Measurements from ENCODE around the gene C2CD3. TPM values are rescaled to one million over a fixed set of nuclear protein-coding genes. Genes with fewer than 3 reads are reported as not detected.

The C2CD3 gene
- total RNA-seq, 1 experiment from 2014 or later: 22.0 TPM

DNA sequence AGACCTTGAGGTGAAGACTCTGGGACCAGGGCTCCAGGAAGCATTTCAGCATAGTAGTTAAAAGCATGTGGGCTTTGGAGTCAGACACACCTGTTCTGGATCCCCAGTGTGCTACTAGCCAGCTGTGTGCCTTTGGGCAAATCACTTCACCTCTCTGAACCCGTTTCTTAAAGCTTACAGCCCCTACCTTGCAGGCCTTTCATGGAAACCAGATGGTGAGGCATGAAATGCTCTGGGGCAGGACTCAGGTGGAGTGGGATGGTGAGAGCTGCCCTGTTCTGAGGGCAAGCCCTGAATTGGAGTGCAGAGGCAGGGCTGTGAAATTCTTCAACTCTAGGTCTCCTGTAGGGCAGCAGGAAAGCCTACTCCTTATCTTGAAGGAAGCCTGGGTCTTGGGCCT is 198.6 kb downstream of the C2CD3 start:
- DNase-seq: no peak
- peaks cover 0 to 5% of the 10 kb centered on the region in 2 experiments; a peak in 1 of 4 replicates for H3K4me1 Mint-ChIP-seq
- no peaks in the 10 kb centered on the region for H3K9me3 ChIP-seq (ENCODE audit: control insufficient read depth, low read depth, low read length)
- no peak overlapping the region for H3K4ac ChIP-seq (ENCODE audit: low read depth, low read length)
- no peak overlapping the region for H2AFZ ChIP-seq (ENCODE audit: low read length)
- no peak overlapping the region for H2BK5ac ChIP-seq (ENCODE audit: insufficient read length, low read length)
- H2BK120ac ChIP-seq (ENCODE audit: low read depth, low read length, poor library complexity, severe bottlenecking): no peak overlapping the region
- TF ChIP-seq, protein P1, sequence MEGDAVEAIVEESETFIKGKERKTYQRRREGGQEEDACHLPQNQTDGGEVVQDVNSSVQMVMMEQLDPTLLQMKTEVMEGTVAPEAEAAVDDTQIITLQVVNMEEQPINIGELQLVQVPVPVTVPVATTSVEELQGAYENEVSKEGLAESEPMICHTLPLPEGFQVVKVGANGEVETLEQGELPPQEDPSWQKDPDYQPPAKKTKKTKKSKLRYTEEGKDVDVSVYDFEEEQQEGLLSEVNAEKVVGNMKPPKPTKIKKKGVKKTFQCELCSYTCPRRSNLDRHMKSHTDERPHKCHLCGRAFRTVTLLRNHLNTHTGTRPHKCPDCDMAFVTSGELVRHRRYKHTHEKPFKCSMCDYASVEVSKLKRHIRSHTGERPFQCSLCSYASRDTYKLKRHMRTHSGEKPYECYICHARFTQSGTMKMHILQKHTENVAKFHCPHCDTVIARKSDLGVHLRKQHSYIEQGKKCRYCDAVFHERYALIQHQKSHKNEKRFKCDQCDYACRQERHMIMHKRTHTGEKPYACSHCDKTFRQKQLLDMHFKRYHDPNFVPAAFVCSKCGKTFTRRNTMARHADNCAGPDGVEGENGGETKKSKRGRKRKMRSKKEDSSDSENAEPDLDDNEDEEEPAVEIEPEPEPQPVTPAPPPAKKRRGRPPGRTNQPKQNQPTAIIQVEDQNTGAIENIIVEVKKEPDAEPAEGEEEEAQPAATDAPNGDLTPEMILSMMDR (conservative IDR thresholded peaks at IDR 0.05): no peak
- no peak overlapping the region for H2BK12ac ChIP-seq (ENCODE audit: insufficient read length, low read depth, low read length)
- H3T11ph ChIP-seq (ENCODE audit: low read length): no peak overlapping the region
- no peak overlapping the region for H3K9ac ChIP-seq (ENCODE audit: extremely low read depth, insufficient read length, low read length)
- H3K14ac ChIP-seq (ENCODE audit: insufficient read depth, low read length): no peak overlapping the region
- no peaks in the 10 kb centered on the region for H3K79me1 ChIP-seq (ENCODE audit: insufficient read depth, low read depth, low read length, poor library complexity, severe bottlenecking)
- H2BK15ac ChIP-seq (ENCODE audit: low read depth, low read length): no peak overlapping the region
- no peak overlapping the region for H3K56ac ChIP-seq (ENCODE audit: insufficient read length, low read depth, low read length)
- H3K79me2 ChIP-seq (ENCODE audit: insufficient read depth, low read length): no peaks in the 10 kb centered on the region
- H2AK5ac ChIP-seq (ENCODE audit: insufficient read length, low read length): no peak overlapping the region
- peaks cover 2% of the 10 kb centered on the region for H3K27me3 Mint-ChIP-seq (ENCODE audit: low read depth)
- H3K4me1 ChIP-seq (ENCODE audit: insufficient read depth, low read length): no peaks in the 10 kb centered on the region
- H3K23ac ChIP-seq (ENCODE audit: insufficient read length, low read depth, low read length): no peak overlapping the region
- no CpG with 5 or more reads among the region's 1 CpG for WGBS (ENCODE audit: extremely low coverage, insufficient read length, low lambda C conversion rate)
- H3K4me2 ChIP-seq (ENCODE audit: insufficient read depth, insufficient read length, low read length): no peak overlapping the region
- no peak overlapping the region for H3K4me3 Mint-ChIP-seq
- H3K27me3 ChIP-seq (ENCODE audit: insufficient read depth, low read length): no peaks in the 10 kb centered on the region
- no peak overlapping the region for H4K8ac ChIP-seq (replicated peaks; ENCODE audit: insufficient read length, low read depth, low read length)
- H3K9me3 Mint-ChIP-seq: no peaks in the 10 kb centered on the region
- no peak overlapping the region for H3K27ac ChIP-seq (ENCODE audit: insufficient read length, low read depth, low read length)
- no peak overlapping the region for H3K18ac ChIP-seq (ENCODE audit: insufficient read length, low read depth, low read length)
- no peaks in the 10 kb centered on the region for H3K23me2 ChIP-seq (ENCODE audit: insufficient read length, low read depth, low read length, poor library complexity, severe bottlenecking)
- H4K91ac ChIP-seq (ENCODE audit: insufficient read length, low read depth, low read length): no peak overlapping the region
- no peak overlapping the region for H3K27ac Mint-ChIP-seq
- no peak overlapping the region for H2BK20ac ChIP-seq (ENCODE audit: low read depth, low read length, poor library complexity, severe bottlenecking)
- no peak overlapping the region for H4K5ac ChIP-seq (ENCODE audit: insufficient read length, low read depth, low read length)
- peaks cover 25 to 36% (median 34%) of the 10 kb centered on the region in 3 experiments; a peak in 6 of 7 replicates for H3K36me3 Mint-ChIP-seq (ENCODE audit: insufficient read depth in 1 of 3, low read depth in 3 of 3)
- no peaks in the 10 kb centered on the region for H4K20me1 ChIP-seq (ENCODE audit: control insufficient read depth, insufficient read depth, insufficient read length)

All from H9 (cell line).